GM18508 (cell line): ENCODE measurements around the gene SNX15.

Experiments
- ATAC-seq: cut with Tn5 transposase; IDR thresholded peaks from one replicate; pipeline ENCODE4 v1.9.1; 2021; ENCODE audit warnings: moderate number of reproducible peaks; ENCODE audit not compliant: insufficient read depth, unreplicated experiment

Gene SNX15

GRCh38 chr11:65053827-65054508 is 26.7 kb downstream of the SNX15 start:
- no peak for ATAC-seq

- ATAC-seq: no peak
Observed at GRCh38 chr11:65055538-65055937, 28.3 kb downstream of the SNX15 start.

- ATAC-seq: no peak
Observed at GRCh38 chr11:65056999-65057398, 29.8 kb downstream of the SNX15 start.

GRCh38 chr11:65057526-65057925 is 30.3 kb downstream of the SNX15 start:
- no peak for ATAC-seq

GRCh38 chr11:65058012-65058411 is 30.8 kb downstream of the SNX15 start:
- no peak for ATAC-seq

GRCh38 chr11:65058419-65059054 is 31.3 kb downstream of the SNX15 start, which contains the start of gene NAALADL1:
Gene NAALADL1 (minus strand): TSS chr11:65058553. CDS start chr11:65058521, 32 bp downstream.
- ATAC-seq: no peak

- ATAC-seq: no peak
Observed at GRCh38 chr11:65059523-65059922, 32.3 kb downstream of the SNX15 start.

GRCh38 chr11:65059959-65060824 is 33.0 kb downstream of the SNX15 start:
- no peak for ATAC-seq

- no peak for ATAC-seq
Observed at GRCh38 chr11:65060913-65061408, 33.7 kb downstream of the SNX15 start.

- ATAC-seq: no peak
Observed at GRCh38 chr11:65063532-65063931, 36.3 kb downstream of the SNX15 start.

- no peak for ATAC-seq
Observed at GRCh38 chr11:65064847-65065240, 37.6 kb downstream of the SNX15 start.

- no peak for ATAC-seq
Observed at GRCh38 chr11:65065851-65066250, 38.6 kb downstream of the SNX15 start.

GRCh38 chr11:65066315-65066714 is 39.1 kb downstream of the SNX15 start:
- ATAC-seq: no peak

- ATAC-seq: no peak
Observed at GRCh38 chr11:65066805-65067291, 39.6 kb downstream of the SNX15 start.

GRCh38 chr11:65067446-65067845 is 40.2 kb downstream of the SNX15 start:
- no peak for ATAC-seq

GRCh38 chr11:65069217-65069616 is 42.0 kb downstream of the SNX15 start:
- no peak for ATAC-seq

- ATAC-seq: no peak
Observed at GRCh38 chr11:65071907-65072630, 44.8 kb downstream of the SNX15 start.

GRCh38 chr11:65072631-65072966 is 45.4 kb downstream of the SNX15 start:
- ATAC-seq: no peak

- ATAC-seq: no peak
Observed at GRCh38 chr11:65077451-65077850, 50.2 kb downstream of the SNX15 start.

GRCh38 chr11:65078151-65078550 is 50.9 kb downstream of the SNX15 start:
- no peak for ATAC-seq
